ENCODE data around the gene WDR33. TPM values are rescaled to one million over a fixed set of nuclear protein-coding genes. Genes with fewer than 3 reads are reported as not detected.

WDR33 gene
- total RNA-seq, 1 experiment from 2014 or later: 46.7 TPM

- TSS peak; percentile 56 for BruUV-seq (replicated peaks)
- Mint-ChIP-seq H3K27ac (ENCODE audit: low read depth, unreplicated experiment) (peak overlapping the region; percentile 87), H3K36me3 (ENCODE audit: insufficient read depth, unreplicated experiment) (peaks cover 30% of the 10 kb centered on the region), H3K27me3 (ENCODE audit: insufficient read depth, unreplicated experiment) (no peaks in the 10 kb centered on the region), H3K4me3 (ENCODE audit: unreplicated experiment) (peak overlapping the region; percentile 85), H3K9me3 (ENCODE audit: unreplicated experiment) (no peaks in the 10 kb centered on the region), H3K4me1 (ENCODE audit: insufficient read depth, unreplicated experiment) (peaks cover 20% of the 10 kb centered on the region)
- intact Hi-C loops (cut with micrococcal nuclease): loop anchor here (5.0 kb wide), 1 partner anchor 85 kb away; no protein-coding TSS in a partner anchor
- TF ChIP-seq CTCF (IDR thresholded peaks at IDR 0.05; ENCODE audit: unreplicated experiment): no peak
- ChIA-PET POLR2A (interaction anchor here (0.5 to 2.5 kb wide), 15 partner anchors 9 to 331 kb away, joined by 3 to 13 read pairs (median 3); partner anchors contain the start of genes IWS1, SFT2D3 and WDR33), CTCF (interaction anchor here (0.6 to 1.3 kb wide), 9 partner anchors 8 to 241 kb away, joined by 3 to 6 read pairs (median 3); no protein-coding TSS in a partner anchor)
- peak; percentile 25 for DNase-seq (ENCODE audit: unreplicated experiment)
Measured at GRCh38 chr2:127857265-127857808, 46.4 kb upstream of the WDR33 start.

GRCh38 chr2:127853671-127854070 lies 42.7 kb upstream of the WDR33 start:
- Mint-ChIP-seq H3K4me1 (ENCODE audit: insufficient read depth, unreplicated experiment) (peaks cover 16% of the 10 kb centered on the region), H3K27me3 (ENCODE audit: insufficient read depth, unreplicated experiment) (no peaks in the 10 kb centered on the region), H3K27ac (ENCODE audit: low read depth, unreplicated experiment) (no peak overlapping the region), H3K9me3 (ENCODE audit: unreplicated experiment) (no peaks in the 10 kb centered on the region), H3K4me3 (ENCODE audit: unreplicated experiment) (no peak overlapping the region), H3K36me3 (ENCODE audit: insufficient read depth, unreplicated experiment) (peaks cover 50% of the 10 kb centered on the region)
- intact Hi-C loops (cut with micrococcal nuclease): no loop called here
- no peak for TF ChIP-seq CTCF (IDR thresholded peaks at IDR 0.05; ENCODE audit: unreplicated experiment)
- DNase-seq (ENCODE audit: unreplicated experiment): no peak
- POLR2A ChIA-PET: interaction anchor here (0.5 to 1.1 kb wide), 3 partner anchors 22 to 42 kb away, joined by 3 to 5 read pairs (median 4); partner anchors contain the start of gene WDR33
- BruUV-seq (replicated peaks): no TSS peak
- CTCF ChIA-PET: interaction anchor here (0.6 to 1.0 kb wide), 2 partner anchors 7 to 53 kb away, joined by 3 read pairs; no protein-coding TSS in a partner anchor

- no TSS peak for BruUV-seq (replicated peaks)
- H3K36me3 Mint-ChIP-seq (ENCODE audit: insufficient read depth, unreplicated experiment): peaks cover 63% of the 10 kb centered on the region
- CTCF ChIA-PET: interaction anchor here (0.6 kb wide), 1 partner anchor 211 kb away, joined by 3 read pairs; no protein-coding TSS in a partner anchor
Measured at GRCh38 chr2:127852388-127852787, 41.4 kb upstream of the WDR33 start.

GRCh38 chr2:127847931-127848330 lies 37.0 kb upstream of the WDR33 start:
- intact Hi-C loops (cut with micrococcal nuclease): no loop called here
- POLR2A ChIA-PET: no interaction called here
- no peak for DNase-seq (ENCODE audit: unreplicated experiment)
- no peaks in the 10 kb centered on the region for H3K4me1 Mint-ChIP-seq (ENCODE audit: insufficient read depth, unreplicated experiment)
- no peaks in the 10 kb centered on the region for H3K27me3 Mint-ChIP-seq (ENCODE audit: insufficient read depth, unreplicated experiment)
- no peak overlapping the region for H3K27ac Mint-ChIP-seq (ENCODE audit: low read depth, unreplicated experiment)
- peaks cover 85% of the 10 kb centered on the region for H3K36me3 Mint-ChIP-seq (ENCODE audit: insufficient read depth, unreplicated experiment)
- no peak overlapping the region for H3K4me3 Mint-ChIP-seq (ENCODE audit: unreplicated experiment)
- TF ChIP-seq CTCF (IDR thresholded peaks at IDR 0.05; ENCODE audit: unreplicated experiment): no peak
- H3K9me3 Mint-ChIP-seq (ENCODE audit: unreplicated experiment): no peaks in the 10 kb centered on the region
- BruUV-seq (replicated peaks): no TSS peak
- CTCF ChIA-PET: no interaction called here

More at GRCh38 chr2:127852388-127852787, 41.4 kb upstream of the WDR33 start:
- Mint-ChIP-seq H3K27ac (ENCODE audit: low read depth, unreplicated experiment) (no peak overlapping the region), H3K4me1 (ENCODE audit: insufficient read depth, unreplicated experiment) (peaks cover 16% of the 10 kb centered on the region), H3K4me3 (ENCODE audit: unreplicated experiment) (no peak overlapping the region), H3K9me3 (ENCODE audit: unreplicated experiment) (no peaks in the 10 kb centered on the region), H3K27me3 (ENCODE audit: insufficient read depth, unreplicated experiment) (no peaks in the 10 kb centered on the region)
- POLR2A ChIA-PET: interaction anchor here (1.1 kb wide), 1 partner anchor 21 kb away, joined by 3 read pairs; no protein-coding TSS in a partner anchor
- intact Hi-C loops (cut with micrococcal nuclease): no loop called here
- no peak for TF ChIP-seq CTCF (IDR thresholded peaks at IDR 0.05; ENCODE audit: unreplicated experiment)
- no peak for DNase-seq (ENCODE audit: unreplicated experiment)

Measured in MCF 10A (cell line).